Upper lobe of left lung (tissue), 4 donors: ENCODE measurements around the gene C7orf57.

ENCODE experiments used
- EP300 ChIP-seq, 4 donors: sonication (generic); formaldehyde crosslinking; IDR thresholded peaks; one replicate each; pipeline ENCODE4 v1.5.1; 2017; ENCODE audit warnings: antibody characterized with exemption in 4 of 4, control low read depth in 2 of 4
- POLR2AphosphoS5 ChIP-seq, 2 donors: sonication (generic); formaldehyde crosslinking; IDR thresholded peaks; one replicate each; pipeline ENCODE4 v1.5.1; 2017; ENCODE audit warnings: antibody characterized with exemption in 2 of 2
- TF ChIP-seq, protein P1 (sequence below), 6 experiments: fragments of 450-650 bp in 4 of 6; fragments of 200-600 bp in 2 of 6; sonication (generic) in 2 of 6; IDR thresholded peaks; one replicate each; pipeline ENCODE4 v1.5.1; 2016 to 2019; ENCODE audit warnings: antibody characterized with exemption in 6 of 6

DNA sequence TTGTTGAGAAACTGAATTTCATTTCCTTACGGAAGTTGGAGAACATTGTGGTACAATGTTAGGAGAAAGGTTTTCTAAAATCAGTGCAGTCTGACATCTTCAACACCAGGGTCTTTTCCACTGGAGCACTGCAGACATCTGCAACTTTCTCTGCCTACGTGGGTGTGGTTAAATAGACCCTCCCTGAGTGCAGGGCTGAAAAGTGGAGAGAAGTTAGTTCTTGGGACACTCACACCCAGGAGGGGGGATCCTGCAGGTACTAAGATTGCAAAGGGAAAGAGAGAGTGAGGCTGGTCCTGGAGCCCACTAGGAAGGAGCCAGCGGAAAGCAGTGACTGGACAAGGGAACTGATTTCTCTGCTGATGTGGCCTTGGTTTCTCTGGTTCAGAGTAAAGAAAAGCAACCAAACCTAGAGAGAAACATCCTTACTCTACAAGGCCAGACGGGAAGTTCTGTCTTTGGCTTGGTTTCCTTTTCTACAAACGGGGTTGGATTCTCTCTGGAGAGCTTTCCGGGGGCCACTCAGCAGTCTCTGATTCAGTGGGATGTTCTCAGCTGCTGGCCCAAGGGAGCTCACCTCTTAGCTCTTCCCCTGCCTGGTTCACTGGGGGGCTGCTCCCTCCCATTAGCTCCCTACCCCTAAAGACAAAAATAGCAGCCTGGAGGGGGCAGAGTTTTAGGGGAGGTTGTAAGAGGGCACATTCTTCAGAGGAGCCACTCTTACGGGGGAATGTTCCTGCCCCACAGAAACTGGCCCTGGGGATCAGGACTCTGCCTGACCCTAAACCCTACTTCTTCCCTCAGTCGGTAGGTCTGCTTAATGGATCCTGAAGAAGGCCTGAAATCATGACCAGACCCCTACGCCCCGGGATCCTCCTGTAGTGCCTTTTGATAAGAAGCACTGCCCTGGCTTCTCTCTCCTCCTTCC lies 56.4 kb downstream of the C7orf57 start:
- TF ChIP-seq, protein P1, sequence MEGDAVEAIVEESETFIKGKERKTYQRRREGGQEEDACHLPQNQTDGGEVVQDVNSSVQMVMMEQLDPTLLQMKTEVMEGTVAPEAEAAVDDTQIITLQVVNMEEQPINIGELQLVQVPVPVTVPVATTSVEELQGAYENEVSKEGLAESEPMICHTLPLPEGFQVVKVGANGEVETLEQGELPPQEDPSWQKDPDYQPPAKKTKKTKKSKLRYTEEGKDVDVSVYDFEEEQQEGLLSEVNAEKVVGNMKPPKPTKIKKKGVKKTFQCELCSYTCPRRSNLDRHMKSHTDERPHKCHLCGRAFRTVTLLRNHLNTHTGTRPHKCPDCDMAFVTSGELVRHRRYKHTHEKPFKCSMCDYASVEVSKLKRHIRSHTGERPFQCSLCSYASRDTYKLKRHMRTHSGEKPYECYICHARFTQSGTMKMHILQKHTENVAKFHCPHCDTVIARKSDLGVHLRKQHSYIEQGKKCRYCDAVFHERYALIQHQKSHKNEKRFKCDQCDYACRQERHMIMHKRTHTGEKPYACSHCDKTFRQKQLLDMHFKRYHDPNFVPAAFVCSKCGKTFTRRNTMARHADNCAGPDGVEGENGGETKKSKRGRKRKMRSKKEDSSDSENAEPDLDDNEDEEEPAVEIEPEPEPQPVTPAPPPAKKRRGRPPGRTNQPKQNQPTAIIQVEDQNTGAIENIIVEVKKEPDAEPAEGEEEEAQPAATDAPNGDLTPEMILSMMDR (IDR thresholded peaks at IDR 0.05) = no peak
- TF ChIP-seq POLR2AphosphoS5 (IDR thresholded peaks at IDR 0.05) = no peak
- TF ChIP-seq EP300 (IDR thresholded peaks at IDR 0.05) = no peak
